Central memory CD4-positive, alpha-beta T cell (primary cell): ENCODE data around the gene GNGT2.

ENCODE experiments used
- DNase-seq: peaks from one replicate; pipeline ENCODE4 v3.0.0; 2022

Gene GNGT2

GRCh38 chr17:49165143-49165542, 45.2 kb downstream of the GNGT2 start:
- no peak for DNase-seq

DNA sequence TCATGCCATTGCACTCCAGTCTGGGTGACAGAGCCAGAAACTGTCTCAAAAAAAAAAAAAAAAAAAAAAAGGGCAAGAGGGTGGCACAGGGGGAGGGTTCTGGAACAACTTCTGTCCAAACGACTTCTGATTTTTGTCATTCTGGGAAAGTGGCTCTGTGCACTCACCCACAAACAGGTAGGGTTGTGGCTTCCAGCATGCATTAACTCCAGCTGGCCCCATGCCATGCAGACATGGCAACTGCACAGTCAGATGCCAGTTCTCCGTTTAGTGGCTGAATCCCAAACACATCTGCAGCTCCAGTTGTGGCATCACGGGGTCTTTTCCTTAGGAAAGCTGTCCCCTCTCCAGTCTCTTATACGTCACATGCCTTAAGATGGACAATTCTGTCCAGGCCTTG, 47.5 kb downstream of the GNGT2 start:
- no peak for DNase-seq

GRCh38 chr17:49157784-49158183, 52.6 kb downstream of the GNGT2 start:
- DNase-seq, result no peak

DNA sequence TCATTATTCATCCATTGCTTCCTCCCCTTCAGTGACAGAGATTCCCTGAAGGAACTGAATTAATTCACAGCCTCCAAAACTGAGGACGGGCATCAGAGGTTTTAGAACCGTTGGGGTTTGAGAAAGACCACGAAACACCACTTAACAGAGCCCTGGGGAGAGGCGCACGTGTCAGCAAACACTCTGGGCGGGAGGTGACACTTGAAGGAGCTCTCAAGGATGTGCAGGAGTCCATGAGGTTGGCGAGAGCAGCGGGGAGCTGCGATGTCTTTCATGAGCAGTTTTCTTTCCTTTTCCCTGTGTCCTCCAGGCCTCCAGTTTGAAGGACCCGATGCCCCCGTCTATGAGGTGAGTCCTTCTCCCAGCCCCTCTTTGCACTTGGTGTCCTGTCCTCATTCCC, 54.1 kb downstream of the GNGT2 start:
- DNase-seq, result no peak
